Esophagus (tissue), 2 donors: ENCODE measurements around the gene KLRC3. TPM values are rescaled to one million over a fixed set of nuclear protein-coding genes. Genes with fewer than 3 reads are reported as not detected.
"Not testable (repeated sequence)": the region's sequence is repeated elsewhere in the genome, so short reads cannot be mapped to it uniquely, and the experiment has no call there.

Experiments
- H3K27ac ChIP-seq, 2 donors: one replicate each; pipeline ENCODE4 v1.5.1; 2013; ENCODE audit warnings: low read depth in 2 of 2, mild to moderate bottlenecking in 2 of 2, inconsistent platforms in 1 of 2, low read length in 1 of 2, moderate library complexity in 1 of 2
- H3K27me3 ChIP-seq, 2 donors: one replicate each; pipeline ENCODE4 v1.6.1; 2013; ENCODE audit warnings: low read length in 2 of 2, control low read depth in 1 of 2, mild to moderate bottlenecking in 1 of 2; ENCODE audit not compliant: insufficient read depth in 2 of 2, control insufficient read depth in 1 of 2
- H3K36me3 ChIP-seq, 2 donors: one replicate each; pipeline ENCODE4 v1.6.1; 2013; ENCODE audit warnings: low read length in 1 of 2; ENCODE audit not compliant: control insufficient read depth in 2 of 2, insufficient read depth in 2 of 2
- H3K4me1 ChIP-seq, 2 donors: one replicate each; pipeline ENCODE4 v1.6.1; 2013; ENCODE audit warnings: low read length in 1 of 2; ENCODE audit not compliant: control insufficient read depth in 2 of 2, insufficient read depth in 2 of 2
- H3K4me3 ChIP-seq, 2 donors: one replicate each; pipeline ENCODE4 v1.5.1; 2013; ENCODE audit warnings: low read length in 2 of 2, mild to moderate bottlenecking in 2 of 2, low read depth in 1 of 2, moderate library complexity in 1 of 2
- H3K9me3 ChIP-seq, 2 donors: one replicate each; pipeline ENCODE4 v1.6.1; 2013; ENCODE audit warnings: mild to moderate bottlenecking in 2 of 2, low read depth in 1 of 2, low read length in 1 of 2, moderate library complexity in 1 of 2; ENCODE audit not compliant: control insufficient read depth in 2 of 2, insufficient read depth in 1 of 2
- WGBS, 2 donors: extraction: QIAGEN DNeasy Blood & Tissue Kit; methylation state at CpG; one replicate each; pipeline ENCODE4 v1.1.7; 2013; 5-methylcytosine and 5-hydroxymethylcytosine counted together
- polyA plus RNA-seq, 2 donors: library from polyadenylated mRNA; stranded (reverse); fragments of 200-250 nt; gene quantifications; one replicate each; pipeline ENCODE4 v1.2.3, GENCODE V29; 2013
- donor health status: healthy with polysubstance abuse.
- donor health status: Bipolar disorder and iron deficiency.

Gene KLRC3
- polyA plus RNA-seq, 2 donors = 0.06 to 0.18 TPM

DNA sequence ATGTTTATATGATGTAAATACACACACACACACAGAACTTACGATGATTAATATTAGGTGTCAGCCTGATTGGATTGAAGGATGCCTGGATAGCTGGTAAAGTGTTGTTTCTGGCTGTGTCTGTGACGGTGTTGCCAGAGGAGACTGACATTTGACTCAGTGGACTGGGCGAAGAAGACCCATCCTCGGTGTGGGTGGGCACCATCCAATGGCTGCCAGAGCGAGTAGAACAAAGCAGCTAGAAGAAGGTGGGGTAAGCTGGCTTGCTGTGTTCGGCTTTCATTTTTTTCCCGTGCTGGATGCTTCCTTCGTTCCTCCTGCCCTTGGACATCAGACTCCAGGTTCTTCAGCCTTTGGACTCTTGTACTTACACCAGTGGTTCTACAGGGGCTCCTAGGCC, 20.7 kb upstream of the KLRC3 start:
- H3K4me1 ChIP-seq, H3K9me3 ChIP-seq, H3K4me3 ChIP-seq, H3K27ac ChIP-seq, H3K27me3 ChIP-seq, H3K36me3 ChIP-seq: not testable (repeated sequence)
- WGBS, 2 donors = 91 to 93% methylated on average over 8 of the region's 8 CpGs

DNA sequence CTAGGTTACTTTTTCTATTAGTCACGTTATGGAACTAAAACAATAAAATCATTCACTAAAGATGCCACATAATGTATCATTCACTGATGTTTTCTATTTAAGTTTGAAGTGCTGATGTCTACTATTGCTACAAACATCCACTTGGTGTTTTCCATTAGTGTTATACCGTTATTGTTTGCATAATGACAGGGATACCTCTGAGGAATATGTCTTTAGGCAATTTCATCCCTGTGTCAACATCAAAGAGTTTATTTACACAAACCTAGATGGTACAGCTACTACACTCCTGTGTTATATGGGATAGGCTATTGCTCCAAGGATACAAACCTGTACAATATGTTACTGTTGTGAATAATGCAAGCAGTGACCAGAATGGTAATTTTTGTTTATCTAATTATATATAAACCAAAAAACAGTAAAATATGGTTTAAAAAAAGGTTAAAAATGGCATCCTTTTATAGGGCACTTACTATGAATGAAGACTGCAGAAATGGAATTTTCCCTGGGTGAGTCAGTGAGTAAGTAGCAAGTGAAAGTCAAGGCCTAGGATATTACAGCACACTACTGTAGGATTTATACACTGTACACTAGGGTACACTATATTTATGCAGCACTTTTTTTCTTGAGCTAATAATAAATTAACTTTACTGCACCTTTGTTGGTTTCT, 19.3 kb upstream of the KLRC3 start:
- H3K9me3 ChIP-seq, H3K36me3 ChIP-seq, H3K4me1 ChIP-seq, H3K27me3 ChIP-seq, H3K27ac ChIP-seq, H3K4me3 ChIP-seq: not testable (repeated sequence)
- WGBS, 2 donors = 44 to 73% methylated on average over 2 of the region's 2 CpGs

DNA sequence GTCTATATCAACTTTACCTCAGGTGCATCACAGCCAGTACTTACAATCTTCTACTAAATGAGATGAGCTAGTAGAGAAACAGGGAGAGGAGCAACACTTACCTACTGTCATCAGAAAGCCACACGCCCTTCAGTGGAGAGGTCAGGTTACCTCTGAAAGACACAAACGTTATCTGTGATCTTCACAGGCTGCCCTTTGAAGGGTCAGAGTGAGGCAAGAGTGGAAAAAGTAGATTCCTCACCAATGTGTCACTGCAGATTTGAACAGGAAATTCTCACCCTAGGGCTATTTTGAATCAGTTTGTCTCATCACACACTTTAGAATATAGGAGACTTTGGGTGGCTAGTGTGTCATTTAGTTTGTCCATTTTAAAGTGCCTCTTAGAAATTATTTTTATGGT, 17.2 kb upstream of the KLRC3 start:
- H3K9me3 ChIP-seq = not testable (repeated sequence)
- WGBS, 2 donors = 30% methylated on average over 2 of the region's 2 CpGs

DNA sequence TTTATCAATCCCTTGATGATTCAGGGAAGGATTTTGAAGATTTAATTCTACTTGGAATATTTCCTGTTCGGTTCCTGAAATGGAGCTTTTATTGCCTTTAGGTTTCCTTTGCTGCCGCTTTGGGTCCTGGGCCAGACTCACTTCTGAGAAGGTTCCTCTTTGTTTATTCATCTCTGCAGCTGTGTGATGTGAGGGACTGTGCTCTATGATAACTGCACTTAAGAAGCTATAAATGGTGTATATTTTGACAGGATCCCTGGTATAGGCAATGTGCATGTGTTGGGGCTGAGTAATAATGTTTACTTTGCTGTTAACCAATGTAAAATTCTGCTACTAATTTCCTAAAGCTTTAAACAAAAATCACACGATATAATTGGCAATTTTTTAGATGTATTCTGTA, 15.4 kb upstream of the KLRC3 start, which contains the start of gene KLRC2:
Gene KLRC2 (minus strand): TSS at position 195 of the 400 bp plus-strand sequence. CDS start 24 bp downstream, at position 171.
- 24 to 31% methylated on average over 3 of the region's 3 CpGs for WGBS, 2 donors
- not testable (repeated sequence) for H3K9me3 ChIP-seq, H3K36me3 ChIP-seq, H3K27ac ChIP-seq, H3K4me1 ChIP-seq, H3K27me3 ChIP-seq, H3K4me3 ChIP-seq

More for the DNA sequence above, 17.2 kb upstream of the KLRC3 start:
- not testable (repeated sequence) for H3K27me3 ChIP-seq, H3K4me3 ChIP-seq, H3K27ac ChIP-seq, H3K36me3 ChIP-seq, H3K4me1 ChIP-seq

DNA sequence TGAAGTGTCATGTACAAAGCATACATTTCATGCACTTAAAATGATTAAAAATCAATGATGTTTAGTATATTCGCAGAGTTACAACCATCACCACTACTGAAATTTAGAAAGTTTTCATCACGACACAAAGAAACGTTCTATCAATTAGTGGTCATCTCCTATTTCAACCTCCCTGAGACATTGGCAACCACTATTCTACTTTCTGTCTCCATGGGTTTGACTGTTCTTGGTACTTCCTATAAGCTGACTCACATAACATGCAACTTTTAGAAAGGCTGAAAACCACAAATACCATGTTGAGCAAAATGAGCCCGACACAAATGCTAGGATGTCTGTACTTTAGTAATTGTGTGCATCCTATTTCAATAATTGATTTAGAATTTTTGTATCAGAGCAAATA, 10.2 kb upstream of the KLRC3 start:
- not testable (repeated sequence) for H3K27me3 ChIP-seq, H3K9me3 ChIP-seq, H3K4me1 ChIP-seq, H3K27ac ChIP-seq, H3K4me3 ChIP-seq, H3K36me3 ChIP-seq
- WGBS, 2 donors = 77% methylated on average over 4 of the region's 4 CpGs

DNA sequence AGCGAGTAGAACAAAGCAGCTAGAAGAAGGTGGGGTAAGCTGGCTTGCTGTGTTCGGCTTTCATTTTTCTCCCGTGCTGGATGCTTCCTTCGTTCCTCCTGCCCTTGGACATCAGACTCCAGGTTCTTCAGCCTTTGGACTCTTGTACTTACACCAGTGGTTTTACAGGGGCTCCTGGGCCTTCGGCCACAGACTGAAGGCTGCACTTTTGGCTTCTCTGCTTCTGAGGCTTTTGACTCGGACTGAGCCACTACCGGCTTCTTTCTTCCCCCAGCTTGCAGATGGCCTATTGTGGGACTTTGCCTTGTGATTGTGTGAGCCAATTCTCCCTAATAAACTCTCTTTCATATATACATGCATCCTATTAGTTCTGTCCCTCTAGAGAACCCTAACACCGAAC, 5.5 kb upstream of the KLRC3 start:
- H3K27ac ChIP-seq, H3K27me3 ChIP-seq, H3K4me1 ChIP-seq, H3K9me3 ChIP-seq, H3K36me3 ChIP-seq, H3K4me3 ChIP-seq: not testable (repeated sequence)
- WGBS, 2 donors = 87% methylated on average over 7 of the region's 8 CpGs

DNA sequence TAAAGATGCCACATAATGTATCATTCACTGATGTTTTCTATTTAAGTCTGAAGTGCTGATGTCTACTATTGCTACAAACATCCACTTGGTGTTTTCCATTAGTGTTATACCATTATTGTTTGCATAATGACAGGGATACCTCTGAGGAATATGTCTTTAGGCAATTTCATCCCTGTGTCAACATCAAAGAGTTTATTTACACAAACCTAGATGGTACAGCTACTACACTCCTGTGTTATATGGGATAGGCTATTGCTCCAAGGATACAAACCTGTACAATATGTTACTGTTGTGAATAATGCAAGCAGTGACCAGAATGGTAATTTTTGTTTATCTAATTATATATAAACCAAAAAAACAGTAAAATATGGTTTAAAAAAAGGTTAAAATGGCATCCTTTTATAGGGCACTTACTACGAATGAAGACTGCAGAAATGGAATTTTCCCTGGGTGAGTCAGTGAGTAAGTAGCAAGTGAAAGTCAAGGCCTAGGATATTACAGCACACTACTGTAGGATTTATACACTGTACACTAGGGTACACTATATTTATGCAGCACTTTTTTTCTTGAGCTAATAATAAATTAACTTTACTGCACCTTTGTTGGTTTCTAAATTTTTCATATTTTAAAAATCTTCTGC, 4.0 kb upstream of the KLRC3 start:
- 56 to 80% methylated on average over 1 of the region's 1 CpG for WGBS, 2 donors
- not testable (repeated sequence) for H3K27ac ChIP-seq, H3K27me3 ChIP-seq, H3K36me3 ChIP-seq, H3K4me3 ChIP-seq, H3K9me3 ChIP-seq, H3K4me1 ChIP-seq

DNA sequence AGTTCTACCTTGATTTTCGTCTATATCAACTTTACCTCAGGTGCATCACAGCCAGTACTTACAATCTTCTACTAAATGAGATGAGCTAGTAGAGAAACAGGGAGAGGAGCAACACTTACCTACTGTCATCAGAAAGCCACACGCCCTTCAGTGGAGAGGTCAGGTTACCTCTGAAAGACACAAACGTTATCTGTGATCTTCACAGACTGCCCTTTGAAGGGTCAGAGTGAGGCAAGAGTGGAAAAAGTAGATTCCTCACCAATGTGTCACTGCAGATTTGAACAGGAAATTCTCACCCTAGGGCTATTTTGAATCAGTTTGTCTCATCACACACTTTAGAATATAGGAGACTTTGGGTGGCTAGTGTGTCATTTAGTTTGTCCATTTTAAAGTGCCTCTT, 1.8 kb upstream of the KLRC3 start:
- WGBS, 2 donors = 37 to 42% methylated on average over 2 of the region's 3 CpGs
- not testable (repeated sequence) for H3K4me3 ChIP-seq, H3K36me3 ChIP-seq, H3K4me1 ChIP-seq, H3K9me3 ChIP-seq, H3K27ac ChIP-seq, H3K27me3 ChIP-seq

DNA sequence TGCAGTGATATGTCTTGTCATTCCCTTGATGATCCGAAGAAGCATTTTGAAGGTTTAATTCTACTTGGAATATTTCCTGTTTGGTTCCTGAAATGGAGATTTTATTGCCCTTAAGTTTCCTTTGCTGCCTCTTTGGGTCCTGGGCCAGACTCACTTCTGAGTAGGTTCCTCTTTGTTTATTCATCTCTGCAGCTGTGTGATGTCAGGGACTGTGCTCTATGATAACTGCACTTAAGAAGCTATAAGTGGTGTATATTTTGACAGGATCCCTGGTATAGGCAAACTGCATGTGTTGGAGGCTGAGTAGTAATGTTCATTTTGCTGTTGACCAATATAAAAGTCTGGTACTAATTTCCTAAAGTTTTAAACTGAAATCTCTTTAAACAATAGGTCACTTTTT, 11.0 kb downstream of the KLRC3 start, which contains the start of gene KLRC4:
Gene KLRC4 (minus strand): TSS at position 366 of the 400 bp plus-strand sequence. CDS start 182 bp downstream, at position 184.
- Histone ChIP-seq H3K36me3 (no peaks in the 10 kb centered on the region), H3K27ac (no peak within 1 kb of the TSS), H3K9me3 (no peaks in the 10 kb centered on the region), H3K4me3 (no peak within 1 kb of the TSS), H3K4me1 (peaks cover 0 to 2% of the 10 kb centered on the region in 2 donors), H3K27me3 (no peaks in the 10 kb centered on the region)
- 0 to 47% methylated on average over 1 of the region's 1 CpG for WGBS, 2 donors

DNA sequence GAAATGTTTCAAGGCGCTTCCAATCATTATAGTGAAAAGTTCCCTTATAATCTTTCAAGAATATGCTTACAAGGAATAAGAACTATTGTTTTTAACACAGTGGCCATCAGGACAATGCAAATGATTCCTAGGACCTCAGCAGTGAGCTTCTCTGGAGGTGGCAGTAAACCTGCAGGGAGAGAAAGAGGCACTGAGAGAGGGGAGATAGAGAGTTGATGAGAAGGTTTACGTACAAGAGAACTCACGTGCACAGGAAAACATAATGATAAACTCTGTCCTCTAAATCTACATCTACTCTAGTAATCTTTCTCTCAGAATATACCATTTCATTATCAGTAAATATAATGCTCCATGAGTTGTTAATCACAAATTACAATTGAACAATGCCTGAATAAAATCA, 11.6 kb downstream of the KLRC3 start:
- no peaks in the 10 kb centered on the region for H3K9me3 ChIP-seq
- 75 to 76% methylated on average over 3 of the region's 3 CpGs for WGBS, 2 donors
- H3K4me1 ChIP-seq = peaks cover 0 to 2% of the 10 kb centered on the region in 2 donors
- H3K36me3 ChIP-seq = no peaks in the 10 kb centered on the region
- H3K27ac ChIP-seq = no peak overlapping the region
- H3K27me3 ChIP-seq = no peaks in the 10 kb centered on the region
- H3K4me3 ChIP-seq = no peak overlapping the region
